Measurements from ENCODE around the gene SMIM10L1. TPM values are rescaled to one million over a fixed set of nuclear protein-coding genes. Genes with fewer than 3 reads are reported as not detected.

SMIM10L1 gene
- total RNA-seq, 1 experiment from 2014 or later, result 4.9 TPM

GRCh38 chr12:11166300-11166699 is 4.7 kb upstream of the SMIM10L1 start:
- H4K20me1 ChIP-seq (ENCODE audit: insufficient read depth, low read depth, low read length), result peaks cover 9% of the 10 kb centered on the region; the same call in 1 of the 2 replicates
- peaks cover 73% of the 10 kb centered on the region for H3K36me3 ChIP-seq (ENCODE audit: insufficient read depth, low read length)

GRCh38 chr12:11170810-11171144 is 217 bp upstream of the SMIM10L1 start:
- no peaks in the 10 kb centered on the region for H3K27me3 ChIP-seq (ENCODE audit: low read length)
- peaks cover 34% of the 10 kb centered on the region for H4K20me1 ChIP-seq (ENCODE audit: insufficient read depth, low read depth, low read length)
- H3K4me2 ChIP-seq (ENCODE audit: low read depth, low read length, poor library complexity, severe bottlenecking), result peak overlapping the region; percentile 87
- peak overlapping the region; percentile 73 for H3K27ac ChIP-seq (ENCODE audit: low read length)
- no peaks in the 10 kb centered on the region for H3K9me2 ChIP-seq (replicated peaks; ENCODE audit: insufficient read depth, low read length)
- peak overlapping the region; percentile 62; the same call in 1 of the 2 replicates for H2AFZ ChIP-seq (ENCODE audit: low read length)
- DNase-seq, result no peak
- peaks cover 94% of the 10 kb centered on the region for H3K79me2 ChIP-seq (ENCODE audit: low read length)
- H3K9ac ChIP-seq (ENCODE audit: low read length), result peak overlapping the region; percentile 85
- H3K4me1 ChIP-seq (ENCODE audit: low read length), result peaks cover 33% of the 10 kb centered on the region
- H3K9me3 ChIP-seq (ENCODE audit: low read length), result no peaks in the 10 kb centered on the region; the same call in 1 of the 2 replicates
- peak overlapping the region; percentile 89 for H3K4me3 ChIP-seq (ENCODE audit: low read length)
- peaks cover 43% of the 10 kb centered on the region for H3K36me3 ChIP-seq (ENCODE audit: insufficient read depth, low read length)

More at GRCh38 chr12:11166300-11166699, 4.7 kb upstream of the SMIM10L1 start:
- H3K27ac ChIP-seq (ENCODE audit: low read length), result no peak overlapping the region
- H3K4me3 ChIP-seq (ENCODE audit: low read length), result no peak overlapping the region
- peaks cover 99% of the 10 kb centered on the region for H3K79me2 ChIP-seq (ENCODE audit: low read length)
- no peaks in the 10 kb centered on the region for H3K9me2 ChIP-seq (replicated peaks; ENCODE audit: insufficient read depth, low read length)
- no peak overlapping the region for H3K4me2 ChIP-seq (ENCODE audit: low read depth, low read length, poor library complexity, severe bottlenecking)
- DNase-seq, result no peak
- H3K9me3 ChIP-seq (ENCODE audit: low read length), result no peaks in the 10 kb centered on the region; the same call in 1 of the 2 replicates
- H3K4me1 ChIP-seq (ENCODE audit: low read length), result peaks cover 23% of the 10 kb centered on the region
- no peaks in the 10 kb centered on the region for H3K27me3 ChIP-seq (ENCODE audit: low read length)
- H3K9ac ChIP-seq (ENCODE audit: low read length), result no peak overlapping the region
- no peak overlapping the region for H2AFZ ChIP-seq (ENCODE audit: low read length)

GRCh38 chr12:11171969-11172675 is 1.1 kb downstream of the SMIM10L1 start:
- Histone ChIP-seq H3K79me2 (ENCODE audit: low read length) (peaks cover 93% of the 10 kb centered on the region), H3K4me1 (ENCODE audit: low read length) (peaks cover 33% of the 10 kb centered on the region), H3K27me3 (ENCODE audit: low read length) (no peaks in the 10 kb centered on the region), H3K9me2 (replicated peaks; ENCODE audit: insufficient read depth, low read length) (no peaks in the 10 kb centered on the region), H3K4me2 (ENCODE audit: low read depth, low read length, poor library complexity, severe bottlenecking) (peak overlapping the region; percentile 87), H2AFZ (ENCODE audit: low read length) (no peak overlapping the region), H4K20me1 (ENCODE audit: insufficient read depth, low read depth, low read length) (peaks cover 41% of the 10 kb centered on the region), H3K27ac (ENCODE audit: low read length) (peak overlapping the region; percentile 73; the same call in 1 of the 2 replicates), H3K9me3 (ENCODE audit: low read length) (no peaks in the 10 kb centered on the region; the same call in 1 of the 2 replicates), H3K4me3 (ENCODE audit: low read length) (peak overlapping the region; percentile 89), H3K36me3 (ENCODE audit: insufficient read depth, low read length) (peaks cover 29% of the 10 kb centered on the region), H3K9ac (ENCODE audit: low read length) (peak overlapping the region; percentile 85)
- no peak for DNase-seq

GRCh38 chr12:11174022-11174421 is 3.0 kb downstream of the SMIM10L1 start:
- H3K4me1 ChIP-seq (ENCODE audit: low read length), result peaks cover 28% of the 10 kb centered on the region
- peaks cover 16% of the 10 kb centered on the region for H3K36me3 ChIP-seq (ENCODE audit: insufficient read depth, low read length)
- H3K4me3 ChIP-seq (ENCODE audit: low read length), result no peak overlapping the region
- no peak overlapping the region for H3K27ac ChIP-seq (ENCODE audit: low read length)
- H3K9me2 ChIP-seq (replicated peaks; ENCODE audit: insufficient read depth, low read length), result no peaks in the 10 kb centered on the region
- H3K27me3 ChIP-seq (ENCODE audit: low read length), result no peaks in the 10 kb centered on the region
- no peak overlapping the region for H3K4me2 ChIP-seq (ENCODE audit: low read depth, low read length, poor library complexity, severe bottlenecking)
- H3K79me2 ChIP-seq (ENCODE audit: low read length), result peaks cover 77% of the 10 kb centered on the region
- no peaks in the 10 kb centered on the region; the same call in 1 of the 2 replicates for H3K9me3 ChIP-seq (ENCODE audit: low read length)
- no peak overlapping the region for H3K9ac ChIP-seq (ENCODE audit: low read length)
- H4K20me1 ChIP-seq (ENCODE audit: insufficient read depth, low read depth, low read length), result peaks cover 42% of the 10 kb centered on the region
- no peak for DNase-seq
- no peak overlapping the region for H2AFZ ChIP-seq (ENCODE audit: low read length)

GRCh38 chr12:11178250-11178649 is 7.3 kb downstream of the SMIM10L1 start:
- Histone ChIP-seq H3K27me3 (ENCODE audit: low read length) (no peaks in the 10 kb centered on the region), H3K4me1 (ENCODE audit: low read length) (no peaks in the 10 kb centered on the region), H3K36me3 (ENCODE audit: insufficient read depth, low read length) (no peaks in the 10 kb centered on the region), H2AFZ (ENCODE audit: low read length) (no peak overlapping the region), H4K20me1 (ENCODE audit: insufficient read depth, low read depth, low read length) (peaks cover 17% of the 10 kb centered on the region), H3K4me2 (ENCODE audit: low read depth, low read length, poor library complexity, severe bottlenecking) (no peak overlapping the region), H3K9me3 (ENCODE audit: low read length) (no peaks in the 10 kb centered on the region), H3K9ac (ENCODE audit: low read length) (no peak overlapping the region), H3K9me2 (replicated peaks; ENCODE audit: insufficient read depth, low read length) (no peaks in the 10 kb centered on the region), H3K4me3 (ENCODE audit: low read length) (no peak overlapping the region), H3K79me2 (ENCODE audit: low read length) (peaks cover 38% of the 10 kb centered on the region), H3K27ac (ENCODE audit: low read length) (no peak overlapping the region)
- DNase-seq, result no peak

GRCh38 chr12:11182529-11182928 is 11.5 kb downstream of the SMIM10L1 start:
- Histone ChIP-seq H3K9ac (ENCODE audit: low read length) (no peak overlapping the region), H3K27me3 (ENCODE audit: low read length) (no peaks in the 10 kb centered on the region), H3K4me3 (ENCODE audit: low read length) (no peak overlapping the region), H3K9me3 (ENCODE audit: low read length) (no peaks in the 10 kb centered on the region), H2AFZ (ENCODE audit: low read length) (no peak overlapping the region), H3K4me1 (ENCODE audit: low read length) (no peaks in the 10 kb centered on the region), H3K79me2 (ENCODE audit: low read length) (0 out of 2 replicates have a peak, but pooled peaks cover 2% of the 10 kb centered on the region), H4K20me1 (ENCODE audit: insufficient read depth, low read depth, low read length) (no peaks in the 10 kb centered on the region; the same call in 1 of the 2 replicates), H3K36me3 (ENCODE audit: insufficient read depth, low read length) (no peaks in the 10 kb centered on the region), H3K4me2 (ENCODE audit: low read depth, low read length, poor library complexity, severe bottlenecking) (no peak overlapping the region), H3K27ac (ENCODE audit: low read length) (no peak overlapping the region), H3K9me2 (replicated peaks; ENCODE audit: insufficient read depth, low read length) (no peaks in the 10 kb centered on the region)
- no peak for DNase-seq

- H3K4me3 ChIP-seq (ENCODE audit: low read length), result no peak overlapping the region
- no peaks in the 10 kb centered on the region for H3K9me2 ChIP-seq (replicated peaks; ENCODE audit: insufficient read depth, low read length)
- H4K20me1 ChIP-seq (ENCODE audit: insufficient read depth, low read depth, low read length), result no peaks in the 10 kb centered on the region; the same call in 1 of the 2 replicates
- no peak overlapping the region for H3K9ac ChIP-seq (ENCODE audit: low read length)
- no peaks in the 10 kb centered on the region for H3K9me3 ChIP-seq (ENCODE audit: low read length)
- DNase-seq, result no peak
- no peaks in the 10 kb centered on the region for H3K36me3 ChIP-seq (ENCODE audit: insufficient read depth, low read length)
- H3K4me2 ChIP-seq (ENCODE audit: low read depth, low read length, poor library complexity, severe bottlenecking), result no peak overlapping the region
- H3K4me1 ChIP-seq (ENCODE audit: low read length), result no peaks in the 10 kb centered on the region
- no peaks in the 10 kb centered on the region for H3K27me3 ChIP-seq (ENCODE audit: low read length)
- H3K27ac ChIP-seq (ENCODE audit: low read length), result no peak overlapping the region
- H3K79me2 ChIP-seq (ENCODE audit: low read length), result no peaks in the 10 kb centered on the region
- H2AFZ ChIP-seq (ENCODE audit: low read length), result no peak overlapping the region
These were observed 12.0 kb downstream of the SMIM10L1 start for GRCh38 chr12:11183011-11183410.

- no peaks in the 10 kb centered on the region for H3K4me1 ChIP-seq (ENCODE audit: low read length)
- H2AFZ ChIP-seq (ENCODE audit: low read length), result no peak within 1 kb of the TSS
- H3K27me3 ChIP-seq (ENCODE audit: low read length), result no peaks in the 10 kb centered on the region
- H3K4me2 ChIP-seq (ENCODE audit: low read depth, low read length, poor library complexity, severe bottlenecking), result no peak within 1 kb of the TSS
- H3K9ac ChIP-seq (ENCODE audit: low read length), result no peak within 1 kb of the TSS
- no peaks in the 10 kb centered on the region for H3K9me2 ChIP-seq (replicated peaks; ENCODE audit: insufficient read depth, low read length)
- H3K4me3 ChIP-seq (ENCODE audit: low read length), result no peak within 1 kb of the TSS
- no peaks in the 10 kb centered on the region for H3K79me2 ChIP-seq (ENCODE audit: low read length)
- H3K9me3 ChIP-seq (ENCODE audit: low read length), result no peaks in the 10 kb centered on the region
- H3K27ac ChIP-seq (ENCODE audit: low read length), result no peak within 1 kb of the TSS
- no peaks in the 10 kb centered on the region for H3K36me3 ChIP-seq (ENCODE audit: insufficient read depth, low read length)
- no peaks in the 10 kb centered on the region for H4K20me1 ChIP-seq (ENCODE audit: insufficient read depth, low read depth, low read length)
- no peak for DNase-seq
These were observed 15.8 kb downstream of the SMIM10L1 start, which contains the start of gene TAS2R42 for GRCh38 chr12:11186837-11187236. Gene TAS2R42, minus strand, starts transcription at chr12:11186937. Its CDS starts 0 bp downstream, at chr12:11186937.
